Liver (tissue), 9 donors: Measurements from ENCODE around the gene ANKRD44. TPM values are rescaled to one million over a fixed set of nuclear protein-coding genes. Genes with fewer than 3 reads are reported as not detected.

ENCODE experiments used
- DNase-seq: peaks from one replicate; pipeline ENCODE4 v3.0.0-alpha.2; 2017; ENCODE audit warnings: low spot score
- H3K27ac ChIP-seq, 2 donors: one replicate each; pipeline ENCODE4 v1.7.0; 2013; ENCODE audit warnings: inconsistent platforms in 2 of 2, low read length in 2 of 2, control low read depth in 1 of 2, low read depth in 1 of 2, mild to moderate bottlenecking in 1 of 2
- H3K27me3 ChIP-seq, 4 donors: one replicate each; pipeline versions ENCODE4 v1.6.1 to v1.7.0; 2013; ENCODE audit warnings: low read length in 3 of 4, inconsistent platforms in 1 of 4, mild to moderate bottlenecking in 1 of 4, moderate library complexity in 1 of 4; ENCODE audit not compliant: control insufficient read depth in 4 of 4, insufficient read depth in 4 of 4
- H3K36me3 ChIP-seq, 4 donors: one replicate each; pipeline versions ENCODE4 v1.6.1 to v1.7.0; 2013; ENCODE audit warnings: low read length in 3 of 4, mild to moderate bottlenecking in 3 of 4, low read depth in 1 of 4, moderate library complexity in 1 of 4; ENCODE audit not compliant: control insufficient read depth in 4 of 4, insufficient read depth in 3 of 4
- H3K4me1 ChIP-seq, 4 donors: one replicate each; pipeline versions ENCODE4 v1.6.1 to v1.7.0; 2013; ENCODE audit warnings: low read length in 3 of 4, mild to moderate bottlenecking in 3 of 4, moderate library complexity in 1 of 4; ENCODE audit not compliant: control insufficient read depth in 4 of 4, insufficient read depth in 4 of 4
- H3K4me3 ChIP-seq, 3 donors: one replicate each; pipeline versions ENCODE4 v1.6.1 to v1.7.0; 2013; ENCODE audit warnings: low read length in 3 of 3, control low read depth in 1 of 3, low read depth in 1 of 3, mild to moderate bottlenecking in 1 of 3
- H3K9ac ChIP-seq, 2 donors: one replicate each; pipeline ENCODE4 v1.7.0; 2013; ENCODE audit warnings: low read length in 2 of 2, mild to moderate bottlenecking in 2 of 2, moderate library complexity in 2 of 2, control low read depth in 1 of 2, low read depth in 1 of 2
- H3K9me3 ChIP-seq, 4 donors: one replicate each; pipeline versions ENCODE4 v1.6.1 to v1.7.0; 2013; ENCODE audit warnings: low read length in 3 of 4; ENCODE audit not compliant: control insufficient read depth in 4 of 4
- ATF3 ChIP-seq: IDR thresholded peaks from 2 replicates; pipeline ENCODE4 v1.6.1; 2016; ENCODE audit warnings: antibody characterized with exemption
- CTCF ChIP-seq: fragments of 150-350 bp; IDR thresholded peaks from 2 replicates; pipeline ENCODE4 v1.5.1; 2017; ENCODE audit warnings: improper control_type of control experiment, low read depth, low read length; ENCODE audit not compliant: missing input control
- EGR1 ChIP-seq, 2 donors: IDR thresholded peaks; 2 replicates each; pipeline ENCODE4 v1.6.1; 2016 to 2018; ENCODE audit warnings: antibody characterized with exemption in 2 of 2, low read depth in 2 of 2
- FOXA1 ChIP-seq: IDR thresholded peaks from 2 replicates; pipeline ENCODE4 v1.6.1; 2016; ENCODE audit warnings: antibody characterized with exemption
- GABPA ChIP-seq, 2 donors: IDR thresholded peaks in 1 of 2; conservative IDR thresholded peaks in 1 of 2; 2 replicates each; pipeline ENCODE4 v1.6.1; 2016; ENCODE audit warnings: antibody characterized with exemption in 2 of 2, mild to moderate bottlenecking in 1 of 2, moderate library complexity in 1 of 2
- HNF4G ChIP-seq: IDR thresholded peaks from 2 replicates; pipeline ENCODE4 v1.6.1; 2016; ENCODE audit warnings: antibody characterized with exemption
- JUND ChIP-seq, 2 donors: IDR thresholded peaks; 2 replicates each; pipeline ENCODE4 v1.6.1; 2016; ENCODE audit warnings: antibody characterized with exemption in 2 of 2
- RAD21 ChIP-seq, 2 donors: IDR thresholded peaks; 2 replicates each; pipeline ENCODE4 v1.6.1; 2016; ENCODE audit warnings: antibody characterized with exemption in 2 of 2, mild to moderate bottlenecking in 2 of 2
- RXRA ChIP-seq, 2 donors: IDR thresholded peaks; 2 replicates each; pipeline ENCODE4 v1.6.1; 2017 to 2018; ENCODE audit warnings: antibody characterized with exemption in 2 of 2, mild to moderate bottlenecking in 1 of 2
- SP1 ChIP-seq: IDR thresholded peaks from 2 replicates; pipeline ENCODE4 v1.6.1; 2018; ENCODE audit warnings: antibody characterized with exemption, mild to moderate bottlenecking
- TAF1 ChIP-seq: conservative IDR thresholded peaks from 2 replicates; pipeline ENCODE4 v1.6.1; 2016; ENCODE audit warnings: antibody characterized with exemption, mild to moderate bottlenecking
- YY1 ChIP-seq: IDR thresholded peaks from 2 replicates; pipeline ENCODE4 v1.6.1; 2016; ENCODE audit warnings: antibody characterized with exemption, mild to moderate bottlenecking
- ZBTB33 ChIP-seq: IDR thresholded peaks from 2 replicates; pipeline ENCODE4 v1.6.1; 2016; ENCODE audit warnings: antibody characterized with exemption
- WGBS: extraction: QIAGEN DNeasy Blood & Tissue Kit; methylation state at CpG from one replicate; pipeline ENCODE4 v1.1.7; 2013; 5-methylcytosine and 5-hydroxymethylcytosine counted together
- polyA plus RNA-seq, 2 donors: library from polyadenylated mRNA; stranded (reverse) in 1 of 2; unstranded in 1 of 2; fragments of 200-250 nt in 1 of 2; fragments of >200 nt in 1 of 2; fragmentation: Nextera tagmentation in 1 of 2; extraction: Ambion mirVana in 1 of 2; gene quantifications; one replicate each; pipeline versions ENCODE4 v1.2.1 to v1.2.3, GENCODE V29; 2013 to 2015
- total RNA-seq, 2 donors: library from RNA; depleted of rRNA; stranded (reverse); fragments of >200 nt; gene quantifications; one replicate each; pipeline ENCODE4 v1.2.3, GENCODE V29; 2014
- donor health status: healthy.
- donor health status: healthy.
- donor health status: healthy.
- donor health status: healthy.
- donor health status: healthy.

Gene ANKRD44
- total and polyA plus RNA-seq, 4 donors, result 3.8 to 18.2 (median 6.8) TPM

GRCh38 chr2:197055045-197055444, 255.5 kb downstream of the ANKRD44 start:
- TF ChIP-seq ATF3 (no peak), HNF4G (no peak), JUND (IDR thresholded peaks at IDR 0.05) (no peak), GABPA (IDR thresholded peaks at IDR 0.05 in 1 of 2, conservative IDR thresholded peaks at IDR 0.05 in 1 of 2) (no peak), RAD21 (IDR thresholded peaks at IDR 0.05) (no peak), FOXA1 (no peak), YY1 (no peak)
- H3K36me3 ChIP-seq, result peaks cover 0 to 6% (median 2%) of the 10 kb centered on the region in 4 donors
- no peak overlapping the region for H3K27ac ChIP-seq
- H3K4me3 ChIP-seq, result no peak overlapping the region
- no peaks in the 10 kb centered on the region for H3K27me3 ChIP-seq
- no peaks in the 10 kb centered on the region for H3K4me1 ChIP-seq
- no peak for DNase-seq
- no peak overlapping the region for H3K9ac ChIP-seq
- peaks cover 0 to 11% (median 3%) of the 10 kb centered on the region in 4 donors for H3K9me3 ChIP-seq

GRCh38 chr2:197054437-197054836, 256.1 kb downstream of the ANKRD44 start:
- no peak for DNase-seq
- Histone ChIP-seq H3K27me3 (no peaks in the 10 kb centered on the region), H3K36me3 (peaks cover 0 to 5% (median 1%) of the 10 kb centered on the region in 4 donors), H3K27ac (no peak overlapping the region), H3K4me1 (no peaks in the 10 kb centered on the region), H3K9me3 (peaks cover 0 to 11% (median 3%) of the 10 kb centered on the region in 4 donors), H3K4me3 (no peak overlapping the region), H3K9ac (no peak overlapping the region)
- WGBS, result 92% methylated on average over 1 of the region's 1 CpG
- no peak for TF ChIP-seq SP1
- no peak for TF ChIP-seq EGR1 (IDR thresholded peaks at IDR 0.05; ENCODE audit: low read depth in 2 of 2)
- no peak for TF ChIP-seq ATF3
- no peak for TF ChIP-seq ZBTB33
- no peak for TF ChIP-seq TAF1
- TF ChIP-seq HNF4G, result no peak
- TF ChIP-seq CTCF, result no peak
- no peak for TF ChIP-seq FOXA1
- no peak for TF ChIP-seq RXRA (IDR thresholded peaks at IDR 0.05)
- TF ChIP-seq RAD21 (IDR thresholded peaks at IDR 0.05), result no peak

- no peaks in the 10 kb centered on the region for H3K4me1 ChIP-seq
- H3K9me3 ChIP-seq, result peaks cover 0 to 11% (median 3%) of the 10 kb centered on the region in 4 donors
- no peak for DNase-seq
- H3K9ac ChIP-seq, result no peak overlapping the region
- peaks cover 0 to 5% (median 1%) of the 10 kb centered on the region in 4 donors for H3K36me3 ChIP-seq
- WGBS, result 94% methylated on average over 4 of the region's 4 CpGs
- H3K27ac ChIP-seq, result no peak overlapping the region
- TF ChIP-seq RAD21 (IDR thresholded peaks at IDR 0.05), result no peak
- H3K27me3 ChIP-seq, result no peaks in the 10 kb centered on the region
- no peak overlapping the region for H3K4me3 ChIP-seq
Observed at GRCh38 chr2:197052356-197052755, 258.2 kb downstream of the ANKRD44 start.
